Hepatocyte (in vitro differentiated cells): Measurements from ENCODE around the gene CABLES2. TPM values are rescaled to one million over a fixed set of nuclear protein-coding genes. Genes with fewer than 3 reads are reported as not detected.
"Not testable (repeated sequence)": the region's sequence is repeated elsewhere in the genome, so short reads cannot be mapped to it uniquely, and the experiment has no call there.

Source experiments
- DNase-seq: peaks from one replicate; pipeline ENCODE4 v3.0.0-alpha.2; 2016; ENCODE audit warnings: low spot score
- H2AFZ ChIP-seq: fragments of 200-600 bp; sonication (generic); 2 replicates; pipeline ENCODE4 v1.6.0; 2016; ENCODE audit warnings: antibody characterized with exemption, mild to moderate bottlenecking
- H3K27ac ChIP-seq: fragments of 200-600 bp; sonication (generic); 2 replicates; pipeline ENCODE4 v1.5.1; 2016; ENCODE audit warnings: mild to moderate bottlenecking
- H3K27me3 ChIP-seq: fragments of 200-600 bp; sonication (generic); 2 replicates; pipeline ENCODE4 v1.6.1; 2016
- H3K36me3 ChIP-seq: fragments of 200-600 bp; sonication (generic); replicated peaks from 2 replicates; pipeline ENCODE4 v1.5.1; 2016; ENCODE audit warnings: low read depth; ENCODE audit not compliant: insufficient read depth
- H3K4me1 ChIP-seq: fragments of 200-600 bp; sonication (generic); 2 replicates; pipeline ENCODE4 v1.5.1; 2016; ENCODE audit warnings: mild to moderate bottlenecking, moderate library complexity; ENCODE audit not compliant: insufficient read depth
- H3K4me2 ChIP-seq: fragments of 200-600 bp; sonication (generic); 2 replicates; pipeline ENCODE4 v1.6.0; 2016
- H3K4me3 ChIP-seq: fragments of 200-600 bp; sonication (generic); 2 replicates; pipeline ENCODE4 v1.5.1; 2016; ENCODE audit warnings: mild to moderate bottlenecking
- H3K79me2 ChIP-seq: fragments of 200-600 bp; sonication (generic); 2 replicates; pipeline ENCODE4 v1.6.0; 2017; ENCODE audit warnings: mild to moderate bottlenecking
- H3K9me2 ChIP-seq: fragments of 200-600 bp; sonication (generic); replicated peaks from 2 replicates; pipeline ENCODE4 v1.6.0; 2017; ENCODE audit warnings: mild to moderate bottlenecking; ENCODE audit not compliant: insufficient read depth
- H3K9me3 ChIP-seq: fragments of 200-600 bp; sonication (generic); 2 replicates; pipeline ENCODE4 v1.5.1; 2016; ENCODE audit warnings: low read depth, mild to moderate bottlenecking
- H4K20me1 ChIP-seq: fragments of 200-600 bp; sonication (generic); 2 replicates; pipeline ENCODE4 v1.6.0; 2016; ENCODE audit warnings: mild to moderate bottlenecking; ENCODE audit not compliant: insufficient read depth, poor library complexity, severe bottlenecking
- CTCF ChIP-seq: fragments of 200-600 bp; sonication (generic); IDR thresholded peaks from 2 replicates; pipeline ENCODE4 v1.5.1; 2016; ENCODE audit warnings: antibody characterized with exemption, mild to moderate bottlenecking; ENCODE audit not compliant: poor library complexity
- EZH2 ChIP-seq: fragments of 200-600 bp; sonication (generic); IDR thresholded peaks from 2 replicates; pipeline ENCODE4 v1.6.1; 2016; ENCODE audit warnings: antibody characterized with exemption, mild to moderate bottlenecking, borderline replicate concordance
- EZH2phosphoT487 ChIP-seq: fragments of 200-600 bp; sonication (generic); IDR thresholded peaks from one replicate; pipeline ENCODE4 v1.6.1; 2018; ENCODE audit warnings: antibody characterized with exemption, mild to moderate bottlenecking, low read depth, moderate library complexity; ENCODE audit not compliant: unreplicated experiment, severe bottlenecking
- WGBS: methylation state at CpG from one replicate; pipeline ENCODE4 v1.1.6; 2016; ENCODE audit warnings: low lambda C conversion rate; ENCODE audit errors: missing lambda C conversion rate; 5-methylcytosine and 5-hydroxymethylcytosine counted together
- polyA plus RNA-seq: library from polyadenylated mRNA; unstranded; fragments of >200 nt; fragmentation: Nextera tagmentation; extraction: Ambion mirVana; gene quantifications from 2 replicates; pipeline ENCODE4 v1.2.1, GENCODE V29; 2016
- total RNA-seq: library from RNA; depleted of rRNA; stranded (reverse); fragments of >200 nt; gene quantifications from 2 replicates; pipeline ENCODE4 v1.2.3, GENCODE V29; 2014

CABLES2 gene
- total and polyA plus RNA-seq, 2 experiments from 2014 or later: 8.6 to 19.1 TPM

DNA sequence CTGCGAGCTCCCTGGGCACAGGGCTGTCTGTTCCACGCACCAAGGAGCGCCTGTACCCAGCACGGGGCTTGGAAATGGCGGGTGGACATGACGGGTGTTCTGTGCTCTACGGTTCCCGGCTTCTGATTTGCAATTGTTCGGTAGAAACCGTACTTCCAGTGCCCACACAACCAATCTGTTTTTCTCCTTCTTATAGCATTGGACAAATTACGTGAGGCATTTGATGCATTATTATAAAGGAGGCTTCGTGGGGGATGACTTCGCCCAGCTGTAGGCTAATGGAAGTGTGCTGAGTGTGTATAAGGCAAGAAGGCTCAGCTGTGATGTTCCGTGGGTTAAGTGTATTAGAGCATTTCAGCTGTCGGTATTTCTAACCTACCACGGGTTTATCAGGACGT, 30.0 kb downstream of the CABLES2 start:
- no peak overlapping the region for H3K4me3 ChIP-seq
- no peak for DNase-seq
- H3K9me3 ChIP-seq: no peaks in the 10 kb centered on the region
- no peak for TF ChIP-seq EZH2
- no peak for TF ChIP-seq CTCF
- TF ChIP-seq EZH2phosphoT487: no peak
- WGBS: 88% methylated on average over 17 of the region's 17 CpGs
- peak overlapping the region; percentile 88 for H3K27ac ChIP-seq
- H3K4me1 ChIP-seq: peaks cover 51% of the 10 kb centered on the region
- no peak overlapping the region for H3K4me2 ChIP-seq
- no peaks in the 10 kb centered on the region for H3K27me3 ChIP-seq
- H3K9me2 ChIP-seq: no peaks in the 10 kb centered on the region
- H3K36me3 ChIP-seq: no peaks in the 10 kb centered on the region
- no peak overlapping the region for H2AFZ ChIP-seq
- no peaks in the 10 kb centered on the region for H3K79me2 ChIP-seq
- no peaks in the 10 kb centered on the region for H4K20me1 ChIP-seq

DNA sequence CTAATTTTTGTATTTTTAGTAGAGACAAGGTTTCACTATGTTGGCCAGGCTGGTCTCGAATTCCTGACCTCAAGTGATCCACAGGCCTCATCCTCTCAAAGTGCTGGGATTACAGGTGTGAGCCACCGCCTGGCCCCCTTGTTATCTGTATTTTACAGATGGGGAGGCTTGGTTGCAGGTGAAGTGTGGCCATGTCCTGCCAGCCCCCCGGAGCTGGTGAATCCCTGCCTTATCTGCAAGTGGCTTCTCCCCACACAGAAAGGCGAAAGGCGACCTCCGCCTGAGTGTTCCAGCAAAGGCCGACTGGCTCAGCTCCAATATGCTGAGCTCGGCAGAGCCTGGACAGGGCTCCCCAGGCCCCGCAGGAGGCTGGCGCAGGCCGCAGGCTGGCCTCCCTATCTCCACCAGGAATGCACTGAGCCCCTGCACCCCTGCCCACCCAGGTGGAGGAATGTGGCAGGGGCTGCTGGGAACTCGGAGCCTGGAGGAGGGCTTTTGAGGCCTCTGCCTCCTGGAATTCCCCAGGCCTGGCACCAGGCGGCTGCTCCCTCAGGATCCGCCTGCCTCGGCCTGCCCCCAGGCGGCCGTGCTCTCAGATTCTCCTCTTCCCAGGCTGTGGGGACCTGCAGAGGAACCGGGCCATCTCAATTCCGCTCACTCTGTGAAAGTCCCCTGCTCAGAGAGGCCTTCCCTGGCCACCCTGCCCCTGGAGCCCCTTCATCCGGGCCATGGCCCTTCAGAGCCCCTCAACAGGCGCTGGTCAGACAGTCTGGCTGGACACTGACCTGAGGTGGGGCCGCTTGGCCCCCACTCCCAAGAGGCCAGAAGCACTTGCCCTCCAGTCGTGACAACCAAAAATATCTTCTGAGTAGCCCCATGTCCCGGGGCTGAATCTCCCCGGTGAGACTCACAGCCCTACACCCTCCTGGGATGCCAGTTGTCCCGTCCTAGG, 30.7 kb downstream of the CABLES2 start:
- Histone ChIP-seq H3K27ac (peak overlapping the region; percentile 88), H3K36me3 (no peaks in the 10 kb centered on the region), H3K9me2 (no peaks in the 10 kb centered on the region), H3K4me3 (no peak overlapping the region), H4K20me1 (no peaks in the 10 kb centered on the region), H3K9me3 (no peaks in the 10 kb centered on the region), H3K4me1 (peaks cover 51% of the 10 kb centered on the region), H3K79me2 (no peaks in the 10 kb centered on the region), H3K4me2 (peak overlapping the region; percentile 36), H3K27me3 (no peaks in the 10 kb centered on the region), H2AFZ (no peak overlapping the region)
- TF ChIP-seq EZH2: no peak
- no peak for TF ChIP-seq EZH2phosphoT487
- TF ChIP-seq CTCF: peak; percentile 60
- peak; percentile 91 for DNase-seq
- WGBS: 46% methylated on average over 25 of the region's 26 CpGs

- Histone ChIP-seq H3K36me3 (no peaks in the 10 kb centered on the region), H3K9me3 (no peaks in the 10 kb centered on the region), H3K9me2 (no peaks in the 10 kb centered on the region), H3K4me2 (peak overlapping the region; percentile 33), H3K79me2 (no peaks in the 10 kb centered on the region), H2AFZ (no peak overlapping the region), H4K20me1 (no peaks in the 10 kb centered on the region), H3K4me3 (no peak overlapping the region), H3K27me3 (no peaks in the 10 kb centered on the region), H3K27ac (peak overlapping the region; percentile 88), H3K4me1 (peaks cover 58% of the 10 kb centered on the region)
- 73% methylated on average over 24 of the region's 24 CpGs for WGBS
- TF ChIP-seq EZH2phosphoT487 (no peak), EZH2 (no peak), CTCF (no peak)
- DNase-seq: peak; percentile 35
These were observed 32.5 kb downstream of the CABLES2 start for GRCh38 chr20:62374331-62375152.

DNA sequence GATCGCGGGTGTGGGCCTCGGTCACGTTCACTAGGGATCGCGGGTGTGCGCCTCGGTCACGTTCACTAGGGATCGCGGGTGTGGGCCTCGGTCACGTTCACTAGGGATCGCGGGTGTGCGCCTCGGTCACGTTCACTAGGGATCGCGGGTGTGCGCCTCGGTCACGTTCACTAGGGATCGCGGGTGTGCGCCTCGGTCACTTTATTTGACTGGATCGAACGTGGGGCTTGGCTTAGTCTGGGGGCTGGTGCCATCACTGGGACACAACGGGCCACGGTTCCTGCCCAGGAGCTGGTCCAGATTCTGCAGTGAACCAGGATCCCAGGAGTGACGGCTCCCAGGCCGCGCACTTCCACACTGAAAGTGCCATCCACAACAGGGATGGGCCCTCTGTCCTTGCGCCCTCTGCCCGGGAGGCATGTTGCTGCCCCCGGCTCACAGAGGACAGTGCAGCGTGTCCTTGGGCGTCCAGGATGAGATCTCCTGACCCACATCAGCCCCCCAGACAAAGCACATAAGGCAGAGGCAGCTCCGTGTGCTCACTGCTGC, 33.4 kb downstream of the CABLES2 start:
- H3K9me3 ChIP-seq, H3K27me3 ChIP-seq, H2AFZ ChIP-seq, H3K4me2 ChIP-seq, H4K20me1 ChIP-seq, H3K36me3 ChIP-seq, H3K27ac ChIP-seq, DNase-seq, H3K79me2 ChIP-seq, H3K9me2 ChIP-seq, H3K4me3 ChIP-seq: not testable (repeated sequence)
- peaks cover 66% of the 10 kb centered on the region for H3K4me1 ChIP-seq
- WGBS: 99% methylated on average over 23 of the region's 40 CpGs
